Panc1 (cell line): ENCODE results near the gene KCNK15.

ENCODE experiments used
- SIN3A ChIP-seq: IDR thresholded peaks from 2 replicates; pipeline ENCODE4 v1.6.1; 2012; ENCODE audit warnings: low read depth, mild to moderate bottlenecking, low read length, moderate library complexity, borderline replicate concordance; ENCODE audit not compliant: insufficient read depth
- TF ChIP-seq, protein P1 (sequence below): fragments of 450-650 bp; IDR thresholded peaks from 2 replicates; pipeline ENCODE4 v1.5.1; 2017; ENCODE audit warnings: mild to moderate bottlenecking

DNA sequence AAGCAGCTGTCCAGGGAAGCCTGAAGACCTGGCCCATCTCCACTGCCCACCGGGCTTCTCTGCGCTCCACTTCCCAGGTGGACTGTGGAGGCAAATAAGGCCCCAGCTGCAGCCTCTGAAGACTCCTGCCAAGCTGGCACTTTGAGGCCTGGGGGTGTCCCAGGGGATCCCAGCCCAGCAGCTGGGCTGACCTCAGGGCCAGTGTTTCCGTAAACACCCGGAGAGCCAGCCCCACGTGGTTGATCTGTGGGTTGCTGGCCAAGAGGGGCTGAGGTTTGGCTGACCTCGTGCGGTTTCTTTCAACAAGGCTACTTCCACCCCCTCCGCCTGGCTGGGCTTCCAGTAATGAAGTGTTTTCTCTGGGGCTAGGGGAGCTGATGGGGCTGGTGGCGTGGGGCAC lies 42.9 kb upstream of the KCNK15 start:
- TF ChIP-seq, protein P1, sequence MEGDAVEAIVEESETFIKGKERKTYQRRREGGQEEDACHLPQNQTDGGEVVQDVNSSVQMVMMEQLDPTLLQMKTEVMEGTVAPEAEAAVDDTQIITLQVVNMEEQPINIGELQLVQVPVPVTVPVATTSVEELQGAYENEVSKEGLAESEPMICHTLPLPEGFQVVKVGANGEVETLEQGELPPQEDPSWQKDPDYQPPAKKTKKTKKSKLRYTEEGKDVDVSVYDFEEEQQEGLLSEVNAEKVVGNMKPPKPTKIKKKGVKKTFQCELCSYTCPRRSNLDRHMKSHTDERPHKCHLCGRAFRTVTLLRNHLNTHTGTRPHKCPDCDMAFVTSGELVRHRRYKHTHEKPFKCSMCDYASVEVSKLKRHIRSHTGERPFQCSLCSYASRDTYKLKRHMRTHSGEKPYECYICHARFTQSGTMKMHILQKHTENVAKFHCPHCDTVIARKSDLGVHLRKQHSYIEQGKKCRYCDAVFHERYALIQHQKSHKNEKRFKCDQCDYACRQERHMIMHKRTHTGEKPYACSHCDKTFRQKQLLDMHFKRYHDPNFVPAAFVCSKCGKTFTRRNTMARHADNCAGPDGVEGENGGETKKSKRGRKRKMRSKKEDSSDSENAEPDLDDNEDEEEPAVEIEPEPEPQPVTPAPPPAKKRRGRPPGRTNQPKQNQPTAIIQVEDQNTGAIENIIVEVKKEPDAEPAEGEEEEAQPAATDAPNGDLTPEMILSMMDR = no peak
- no peak for TF ChIP-seq SIN3A
